Epithelial cell of prostate (primary cell): Measurements from ENCODE around the gene SERPINI1.

Source experiments
- DNase-seq: peaks from one replicate; pipeline ENCODE4 v3.0.0-alpha.2; 2011; ENCODE audit warnings: low read depth, low spot score
- H3K27ac ChIP-seq: fragments of 450-650 bp; 2 replicates; pipeline ENCODE4 v1.5.1; 2017; ENCODE audit warnings: mild to moderate bottlenecking

Gene SERPINI1

GRCh38 chr3:167839460-167840134 is 104.1 kb downstream of the SERPINI1 start:
- H3K27ac ChIP-seq: peak overlapping the region; percentile 4
- no peak for DNase-seq

- no peak overlapping the region for H3K27ac ChIP-seq
- DNase-seq: no peak
Observed at GRCh38 chr3:167840247-167840646, 104.7 kb downstream of the SERPINI1 start.

GRCh38 chr3:167843481-167843880 is 108.0 kb downstream of the SERPINI1 start:
- no peak for DNase-seq
- H3K27ac ChIP-seq: no peak overlapping the region

GRCh38 chr3:167843886-167844285 is 108.4 kb downstream of the SERPINI1 start:
- no peak overlapping the region for H3K27ac ChIP-seq
- no peak for DNase-seq

DNA sequence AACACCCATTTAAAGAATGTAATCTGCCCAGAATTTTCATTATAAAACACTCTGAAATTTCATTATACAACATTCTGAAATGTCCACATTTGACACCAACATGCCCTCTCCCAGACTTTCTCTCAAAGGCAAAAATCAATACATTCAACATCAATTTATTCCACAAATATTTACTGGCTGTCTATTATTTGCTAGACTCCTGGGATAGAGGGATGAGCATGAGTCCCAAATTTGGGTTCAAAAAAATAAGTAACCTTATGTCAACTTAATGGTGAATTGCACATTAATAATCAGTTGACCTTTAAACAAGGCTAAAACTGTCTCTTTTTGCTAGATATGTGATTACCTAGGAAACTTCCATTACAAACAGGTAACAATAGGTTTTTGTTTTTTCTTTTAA is 109.0 kb downstream of the SERPINI1 start:
- DNase-seq: no peak
- H3K27ac ChIP-seq: no peak overlapping the region

GRCh38 chr3:167851171-167851570 is 115.7 kb downstream of the SERPINI1 start:
- DNase-seq: no peak
- H3K27ac ChIP-seq: no peak overlapping the region

DNA sequence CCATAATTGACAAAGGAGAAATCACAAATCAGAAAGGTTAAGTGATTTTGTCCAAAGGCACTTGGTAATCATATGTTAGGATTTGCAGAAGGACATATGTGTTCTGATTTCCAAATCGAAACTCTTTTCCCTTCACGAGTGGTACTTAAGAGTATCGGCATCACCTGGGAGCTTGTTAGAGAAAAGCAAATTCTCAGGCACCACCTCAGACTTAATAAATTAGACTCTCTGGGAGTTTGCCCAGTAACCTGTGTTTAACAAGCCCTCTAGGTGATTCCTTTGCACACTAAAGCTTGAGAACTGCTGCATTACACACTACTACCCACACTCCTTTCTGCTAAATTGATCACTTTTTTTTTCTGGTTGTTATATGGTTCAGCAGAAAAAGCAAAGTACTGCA is 116.2 kb downstream of the SERPINI1 start:
- DNase-seq: no peak
- no peak overlapping the region for H3K27ac ChIP-seq

DNA sequence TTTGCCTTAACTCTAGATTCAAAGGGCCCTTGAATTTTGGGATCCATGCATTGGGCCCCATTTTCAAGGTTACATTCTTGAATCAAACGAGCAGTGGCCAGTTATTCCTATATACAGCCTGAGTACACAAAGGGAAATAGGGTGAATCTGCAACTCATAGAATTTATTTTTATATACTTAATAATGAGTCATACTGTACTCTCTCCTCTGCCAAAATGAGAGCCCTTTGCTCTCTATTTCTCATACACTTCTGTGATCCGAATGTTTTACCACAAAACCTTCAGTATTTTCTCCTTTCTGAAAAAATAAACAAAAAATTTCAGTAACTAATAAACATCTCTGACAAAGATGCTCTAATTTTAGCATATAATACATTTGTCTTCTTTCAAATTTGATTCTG is 116.7 kb downstream of the SERPINI1 start:
- no peak for DNase-seq

GRCh38 chr3:167854063-167854462 is 118.5 kb downstream of the SERPINI1 start:
- H3K27ac ChIP-seq: no peak overlapping the region
- DNase-seq: no peak

More for the DNA sequence above, 116.7 kb downstream of the SERPINI1 start:
- no peak overlapping the region for H3K27ac ChIP-seq

DNA sequence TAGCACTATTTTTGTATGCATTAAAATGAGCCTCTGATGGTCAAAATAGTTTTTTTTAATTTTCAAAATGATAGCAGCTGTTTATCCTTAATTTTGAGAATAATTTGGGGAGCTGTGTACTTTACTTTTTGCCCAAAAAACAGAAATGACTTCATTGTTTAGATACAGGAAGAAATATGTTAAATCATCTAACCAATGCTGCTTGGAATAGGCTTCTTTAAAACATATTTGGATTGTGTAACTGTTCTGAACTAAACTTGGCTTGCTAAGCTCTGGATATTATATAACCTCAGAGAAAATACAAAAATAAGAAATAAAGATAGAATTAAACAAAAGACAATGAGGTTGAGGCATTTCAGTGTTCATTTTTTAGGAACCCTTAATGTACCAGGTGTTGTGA is 119.3 kb downstream of the SERPINI1 start:
- no peak overlapping the region for H3K27ac ChIP-seq
- DNase-seq: no peak

GRCh38 chr3:167855306-167855705 is 119.8 kb downstream of the SERPINI1 start:
- DNase-seq: no peak

GRCh38 chr3:167858865-167859264 is 123.3 kb downstream of the SERPINI1 start:
- no peak for DNase-seq
- H3K27ac ChIP-seq: no peak overlapping the region

More at GRCh38 chr3:167855306-167855705, 119.8 kb downstream of the SERPINI1 start:
- no peak overlapping the region for H3K27ac ChIP-seq

DNA sequence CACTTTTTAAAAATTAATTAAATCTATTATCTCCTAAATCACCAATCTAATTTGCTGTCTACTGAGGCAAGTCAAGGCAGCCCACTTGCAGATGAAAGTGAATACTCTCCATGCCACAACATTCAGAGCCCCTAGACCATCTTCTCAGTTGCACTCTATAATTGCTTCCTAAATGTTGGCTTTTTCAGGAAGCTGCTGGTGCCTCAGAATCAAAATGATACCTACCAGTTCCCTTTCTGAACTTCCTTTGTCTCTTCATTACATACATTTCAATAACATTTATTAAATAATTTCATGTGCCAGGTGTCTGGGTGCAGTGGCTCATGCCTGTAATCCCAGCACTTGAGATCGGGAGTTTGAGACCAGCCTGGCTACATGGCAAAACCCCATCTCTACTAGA is 124.1 kb downstream of the SERPINI1 start:
- no peak for DNase-seq
- H3K27ac ChIP-seq: no peak overlapping the region

GRCh38 chr3:167861649-167862048 is 126.1 kb downstream of the SERPINI1 start:
- DNase-seq: no peak
- H3K27ac ChIP-seq: peak overlapping the region; percentile 71

- H3K27ac ChIP-seq: peak overlapping the region; percentile 71
- no peak for DNase-seq
Observed at GRCh38 chr3:167862104-167862730, 126.7 kb downstream of the SERPINI1 start.

- DNase-seq: no peak
Observed at GRCh38 chr3:167863811-167864551, 128.5 kb downstream of the SERPINI1 start.

GRCh38 chr3:167864552-167864874 is 129.0 kb downstream of the SERPINI1 start:
- no peak overlapping the region for H3K27ac ChIP-seq
- DNase-seq: no peak

More at GRCh38 chr3:167863811-167864551, 128.5 kb downstream of the SERPINI1 start:
- H3K27ac ChIP-seq: no peak overlapping the region

DNA sequence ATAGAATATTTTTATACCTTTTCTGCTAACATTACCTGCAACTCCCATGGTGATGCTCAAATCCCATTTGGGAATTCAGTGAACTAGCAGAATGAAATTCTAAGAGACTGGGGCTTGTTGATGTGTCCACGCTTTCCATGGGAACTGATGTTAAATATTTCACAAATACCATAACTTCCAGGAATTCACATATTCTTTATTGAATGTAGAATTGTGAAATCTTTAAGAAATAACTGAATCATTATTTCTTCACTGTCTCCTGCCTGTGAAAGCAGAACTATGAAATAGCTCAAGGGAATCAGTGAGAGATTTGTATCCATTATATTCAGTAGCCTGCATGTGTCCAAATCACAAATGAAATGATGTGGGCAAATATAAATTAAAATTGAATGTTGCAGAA is 130.8 kb downstream of the SERPINI1 start:
- H3K27ac ChIP-seq: no peak overlapping the region
- DNase-seq: no peak

DNA sequence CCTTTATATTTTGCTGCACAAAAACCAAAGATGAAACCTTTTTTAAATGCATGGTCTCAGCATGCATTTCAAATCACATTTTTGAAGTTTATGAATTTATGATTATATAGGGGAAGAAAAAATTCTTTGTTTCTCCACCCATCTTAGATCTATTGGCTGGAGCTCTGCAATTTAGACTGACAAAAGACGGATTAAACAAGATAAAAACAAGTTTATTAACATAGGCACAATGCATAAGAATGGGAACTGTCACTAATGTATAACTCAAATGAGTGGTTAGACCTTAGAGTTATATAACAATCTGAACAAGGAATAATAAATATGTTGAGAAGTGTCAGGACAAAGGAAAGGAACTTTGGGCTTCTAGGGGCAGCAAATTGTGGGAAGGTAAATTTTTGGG is 132.5 kb downstream of the SERPINI1 start:
- no peak for DNase-seq

DNA sequence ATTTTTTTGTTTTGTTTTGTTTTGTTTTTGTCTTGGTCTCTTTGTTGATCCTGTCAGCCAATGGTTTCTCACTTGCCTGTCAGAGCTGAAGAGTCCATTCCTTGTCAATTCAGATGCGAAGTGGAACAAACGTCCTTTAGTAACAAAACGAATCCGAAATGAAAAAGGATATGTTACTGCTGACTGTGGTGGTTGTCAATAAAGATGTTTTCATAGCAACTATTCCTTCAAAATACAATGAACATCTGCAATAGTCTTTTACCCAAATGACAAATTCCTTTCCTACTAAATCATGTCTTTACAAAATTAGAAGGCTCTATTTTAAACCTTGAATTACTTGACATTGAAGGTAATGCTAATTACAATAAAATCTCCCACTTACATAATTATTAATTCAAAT is 134.7 kb downstream of the SERPINI1 start:
- no peak for DNase-seq
- no peak overlapping the region for H3K27ac ChIP-seq

More for the DNA sequence above, 132.5 kb downstream of the SERPINI1 start:
- no peak overlapping the region for H3K27ac ChIP-seq

GRCh38 chr3:167870759-167871158 is 135.2 kb downstream of the SERPINI1 start:
- DNase-seq: no peak
- H3K27ac ChIP-seq: no peak overlapping the region
